Measurements from ENCODE around the gene OSM.

The OSM gene

GRCh38 chr22:30253205-30253852, 13.3 kb downstream of the OSM start:
- no peak overlapping the region for H3K9ac ChIP-seq (ENCODE audit: low read depth, low read length)
- no peaks in the 10 kb centered on the region for H3K36me3 ChIP-seq (ENCODE audit: insufficient read depth, low read depth, low read length)
- H3K27ac ChIP-seq (ENCODE audit: low read length), result no peak overlapping the region
- no peaks in the 10 kb centered on the region; the same call in 1 of the 2 replicates for H3K27me3 ChIP-seq (ENCODE audit: insufficient read depth, low read length)
- no peak overlapping the region for H3K4me3 ChIP-seq (ENCODE audit: low read length)
- peaks cover 10% of the 10 kb centered on the region for H3K4me1 ChIP-seq (ENCODE audit: insufficient read depth, low read length)
- H3K9me3 ChIP-seq (ENCODE audit: insufficient read depth, low read depth, low read length), result no peaks in the 10 kb centered on the region

GRCh38 chr22:30252411-30253204, 14.0 kb downstream of the OSM start:
- no peak overlapping the region for H3K9ac ChIP-seq (ENCODE audit: low read depth, low read length)
- H3K9me3 ChIP-seq (ENCODE audit: insufficient read depth, low read depth, low read length), result no peaks in the 10 kb centered on the region
- no peak overlapping the region for H3K27ac ChIP-seq (ENCODE audit: low read length)
- no peaks in the 10 kb centered on the region for H3K36me3 ChIP-seq (ENCODE audit: insufficient read depth, low read depth, low read length)
- H3K27me3 ChIP-seq (ENCODE audit: insufficient read depth, low read length), result peaks cover 1% of the 10 kb centered on the region; the same call in 1 of the 2 replicates
- H3K4me3 ChIP-seq (ENCODE audit: low read length), result no peak overlapping the region
- H3K4me1 ChIP-seq (ENCODE audit: insufficient read depth, low read length), result peaks cover 7% of the 10 kb centered on the region

- Histone ChIP-seq H3K9ac (ENCODE audit: low read depth, low read length) (no peak overlapping the region), H3K4me1 (ENCODE audit: insufficient read depth, low read length) (peaks cover 12% of the 10 kb centered on the region), H3K9me3 (ENCODE audit: insufficient read depth, low read depth, low read length) (no peaks in the 10 kb centered on the region), H3K36me3 (ENCODE audit: insufficient read depth, low read depth, low read length) (no peaks in the 10 kb centered on the region), H3K27me3 (ENCODE audit: insufficient read depth, low read length) (peaks cover 10% of the 10 kb centered on the region; the same call in 1 of the 2 replicates), H3K4me3 (ENCODE audit: low read length) (no peak overlapping the region), H3K27ac (ENCODE audit: low read length) (no peak overlapping the region)
Observed at GRCh38 chr22:30251711-30252110, 14.9 kb downstream of the OSM start.

GRCh38 chr22:30250661-30251267, 15.9 kb downstream of the OSM start:
- H3K9me3 ChIP-seq (ENCODE audit: insufficient read depth, low read depth, low read length), result no peaks in the 10 kb centered on the region
- no peak overlapping the region for H3K27ac ChIP-seq (ENCODE audit: low read length)
- H3K4me3 ChIP-seq (ENCODE audit: low read length), result no peak overlapping the region
- H3K27me3 ChIP-seq (ENCODE audit: insufficient read depth, low read length), result peaks cover 13% of the 10 kb centered on the region; the same call in 1 of the 2 replicates
- no peak overlapping the region for H3K9ac ChIP-seq (ENCODE audit: low read depth, low read length)
- peaks cover 12% of the 10 kb centered on the region for H3K4me1 ChIP-seq (ENCODE audit: insufficient read depth, low read length)
- H3K36me3 ChIP-seq (ENCODE audit: insufficient read depth, low read depth, low read length), result no peaks in the 10 kb centered on the region

GRCh38 chr22:30250039-30250565, 16.5 kb downstream of the OSM start:
- no peak overlapping the region for H3K4me3 ChIP-seq (ENCODE audit: low read length)
- no peak overlapping the region for H3K27ac ChIP-seq (ENCODE audit: low read length)

GRCh38 chr22:30249049-30250038, 17.3 kb downstream of the OSM start:
- H3K4me3 ChIP-seq (ENCODE audit: low read length), result no peak overlapping the region
- H3K9me3 ChIP-seq (ENCODE audit: insufficient read depth, low read depth, low read length), result no peaks in the 10 kb centered on the region
- H3K27me3 ChIP-seq (ENCODE audit: insufficient read depth, low read length), result peaks cover 13% of the 10 kb centered on the region; the same call in 1 of the 2 replicates
- H3K36me3 ChIP-seq (ENCODE audit: insufficient read depth, low read depth, low read length), result no peaks in the 10 kb centered on the region
- no peak overlapping the region for H3K27ac ChIP-seq (ENCODE audit: low read length)
- peaks cover 15% of the 10 kb centered on the region for H3K4me1 ChIP-seq (ENCODE audit: insufficient read depth, low read length)
- no peak overlapping the region for H3K9ac ChIP-seq (ENCODE audit: low read depth, low read length)

More at GRCh38 chr22:30250039-30250565, 16.5 kb downstream of the OSM start:
- Histone ChIP-seq H3K36me3 (ENCODE audit: insufficient read depth, low read depth, low read length) (no peaks in the 10 kb centered on the region), H3K27me3 (ENCODE audit: insufficient read depth, low read length) (peaks cover 13% of the 10 kb centered on the region; the same call in 1 of the 2 replicates), H3K9ac (ENCODE audit: low read depth, low read length) (no peak overlapping the region), H3K4me1 (ENCODE audit: insufficient read depth, low read length) (peaks cover 12% of the 10 kb centered on the region), H3K9me3 (ENCODE audit: insufficient read depth, low read depth, low read length) (no peaks in the 10 kb centered on the region)

GRCh38 chr22:30248484-30248883, 18.2 kb downstream of the OSM start:
- Histone ChIP-seq H3K27ac (ENCODE audit: low read length) (no peak overlapping the region), H3K9me3 (ENCODE audit: insufficient read depth, low read depth, low read length) (no peaks in the 10 kb centered on the region), H3K36me3 (ENCODE audit: insufficient read depth, low read depth, low read length) (0 out of 2 replicates have a peak, but pooled peaks cover 2% of the 10 kb centered on the region), H3K9ac (ENCODE audit: low read depth, low read length) (no peak overlapping the region), H3K4me1 (ENCODE audit: insufficient read depth, low read length) (peaks cover 15% of the 10 kb centered on the region), H3K4me3 (ENCODE audit: low read length) (no peak overlapping the region), H3K27me3 (ENCODE audit: insufficient read depth, low read length) (peaks cover 13% of the 10 kb centered on the region; the same call in 1 of the 2 replicates)

GRCh38 chr22:30247974-30248373, 18.7 kb downstream of the OSM start:
- Histone ChIP-seq H3K36me3 (ENCODE audit: insufficient read depth, low read depth, low read length) (peaks cover 8% of the 10 kb centered on the region; the same call in 1 of the 2 replicates), H3K4me3 (ENCODE audit: low read length) (no peak overlapping the region), H3K9ac (ENCODE audit: low read depth, low read length) (no peak overlapping the region), H3K9me3 (ENCODE audit: insufficient read depth, low read depth, low read length) (no peaks in the 10 kb centered on the region), H3K27ac (ENCODE audit: low read length) (no peak overlapping the region), H3K27me3 (ENCODE audit: insufficient read depth, low read length) (peaks cover 13% of the 10 kb centered on the region; the same call in 1 of the 2 replicates), H3K4me1 (ENCODE audit: insufficient read depth, low read length) (peaks cover 14% of the 10 kb centered on the region)

- Histone ChIP-seq H3K27me3 (ENCODE audit: insufficient read depth, low read length) (peaks cover 13% of the 10 kb centered on the region; the same call in 1 of the 2 replicates), H3K9me3 (ENCODE audit: insufficient read depth, low read depth, low read length) (no peaks in the 10 kb centered on the region), H3K36me3 (ENCODE audit: insufficient read depth, low read depth, low read length) (peaks cover 10% of the 10 kb centered on the region; the same call in 1 of the 2 replicates), H3K27ac (ENCODE audit: low read length) (no peak overlapping the region), H3K4me3 (ENCODE audit: low read length) (no peak overlapping the region), H3K9ac (ENCODE audit: low read depth, low read length) (no peak overlapping the region), H3K4me1 (ENCODE audit: insufficient read depth, low read length) (peaks cover 10% of the 10 kb centered on the region)
Observed at GRCh38 chr22:30247561-30247960, 19.1 kb downstream of the OSM start.

GRCh38 chr22:30246814-30247376, 19.8 kb downstream of the OSM start:
- H3K4me3 ChIP-seq (ENCODE audit: low read length), result peak overlapping the region; percentile 78

More at GRCh38 chr22:30246814-30247376, 19.8 kb downstream of the OSM start:
- H3K9ac ChIP-seq (ENCODE audit: low read depth, low read length), result peak overlapping the region; percentile 67; the same call in 1 of the 2 replicates
- H3K27ac ChIP-seq (ENCODE audit: low read length), result no peak overlapping the region
- peaks cover 13% of the 10 kb centered on the region; the same call in 1 of the 2 replicates for H3K27me3 ChIP-seq (ENCODE audit: insufficient read depth, low read length)
- H3K4me1 ChIP-seq (ENCODE audit: insufficient read depth, low read length), result peaks cover 8% of the 10 kb centered on the region
- H3K9me3 ChIP-seq (ENCODE audit: insufficient read depth, low read depth, low read length), result no peaks in the 10 kb centered on the region
- H3K36me3 ChIP-seq (ENCODE audit: insufficient read depth, low read depth, low read length), result peaks cover 10% of the 10 kb centered on the region; the same call in 1 of the 2 replicates
